HEK293T (cell line): ENCODE data around the gene FAM170B.

Experiments
- CTCF ChIA-PET: fragments of 350-600 bp; formaldehyde crosslinking; extraction: SDS; loops from one replicate; lab custom pipeline; 2021; ENCODE audit warnings: antibody characterized with exemption, inconsistent platforms; lab: Yijun Ruan, JAX
- POLR2A ChIA-PET: fragments of 350-600 bp; formaldehyde crosslinking; extraction: SDS; loops from one replicate; lab custom pipeline; 2020; ENCODE audit warnings: antibody characterized with exemption, inconsistent platforms; lab: Yijun Ruan, JAX
- DNase-seq: peaks from one replicate; pipeline ENCODE4 v3.0.0; 2012; ENCODE audit warnings: mixed read lengths; ENCODE audit errors: extremely low spot score
- ARNT ChIP-seq: fragments of 450-650 bp; IDR thresholded peaks from 2 replicates; pipeline ENCODE4 v1.6.1; 2017; ENCODE audit warnings: mild to moderate bottlenecking
- BHLHE40 ChIP-seq: fragments of 450-650 bp; IDR thresholded peaks from 2 replicates; pipeline ENCODE4 v1.6.1; 2016; ENCODE audit warnings: mild to moderate bottlenecking, moderate library complexity, borderline replicate concordance
- CTBP1 ChIP-seq: fragments of 450-650 bp; IDR thresholded peaks from 2 replicates; pipeline ENCODE4 v1.6.1; 2016; ENCODE audit warnings: borderline replicate concordance
- ELF4 ChIP-seq: fragments of 450-650 bp; IDR thresholded peaks from 2 replicates; pipeline ENCODE4 v1.6.1; 2017; ENCODE audit warnings: antibody characterized with exemption
- FOXA1 ChIP-seq: fragments of 450-650 bp; IDR thresholded peaks from 2 replicates; pipeline ENCODE4 v1.6.1; 2016; ENCODE audit warnings: mild to moderate bottlenecking
- FOXK2 ChIP-seq: fragments of 450-650 bp; IDR thresholded peaks from 2 replicates; pipeline ENCODE4 v1.6.1; 2016; ENCODE audit warnings: mild to moderate bottlenecking
- FOXM1 ChIP-seq: fragments of 450-650 bp; IDR thresholded peaks from 2 replicates; pipeline ENCODE4 v1.6.1; 2017; ENCODE audit warnings: mild to moderate bottlenecking, borderline replicate concordance
- HDGF ChIP-seq: fragments of 450-650 bp; IDR thresholded peaks from 2 replicates; pipeline ENCODE4 v1.6.1; 2017; ENCODE audit warnings: antibody characterized with exemption, borderline replicate concordance
- L3MBTL2 ChIP-seq: fragments of 450-650 bp; conservative IDR thresholded peaks from 2 replicates; pipeline ENCODE4 v1.6.1; 2016; ENCODE audit warnings: mild to moderate bottlenecking
- LEF1 ChIP-seq: fragments of 450-650 bp; IDR thresholded peaks from 2 replicates; pipeline ENCODE4 v1.6.1; 2017; ENCODE audit warnings: mild to moderate bottlenecking, borderline replicate concordance
- NFRKB ChIP-seq: fragments of 450-650 bp; IDR thresholded peaks from 2 replicates; pipeline ENCODE4 v1.6.1; 2016; ENCODE audit warnings: mild to moderate bottlenecking, moderate library complexity
- SP1 ChIP-seq: fragments of 450-650 bp; IDR thresholded peaks from 2 replicates; pipeline ENCODE4 v1.6.1; 2017
- SUZ12 ChIP-seq: fragments of 450-650 bp; IDR thresholded peaks from 2 replicates; pipeline ENCODE4 v1.6.1; 2016; ENCODE audit warnings: mild to moderate bottlenecking
- TARDBP ChIP-seq: fragments of 450-650 bp; IDR thresholded peaks from 2 replicates; pipeline ENCODE4 v1.6.1; 2016
- ZNF384 ChIP-seq: fragments of 450-650 bp; IDR thresholded peaks from 2 replicates; pipeline ENCODE4 v1.6.1; 2016
- TF ChIP-seq, protein P1 (sequence below): fragments of 450-650 bp; IDR thresholded peaks from 2 replicates; pipeline ENCODE4 v1.6.1; 2016

The FAM170B gene

DNA sequence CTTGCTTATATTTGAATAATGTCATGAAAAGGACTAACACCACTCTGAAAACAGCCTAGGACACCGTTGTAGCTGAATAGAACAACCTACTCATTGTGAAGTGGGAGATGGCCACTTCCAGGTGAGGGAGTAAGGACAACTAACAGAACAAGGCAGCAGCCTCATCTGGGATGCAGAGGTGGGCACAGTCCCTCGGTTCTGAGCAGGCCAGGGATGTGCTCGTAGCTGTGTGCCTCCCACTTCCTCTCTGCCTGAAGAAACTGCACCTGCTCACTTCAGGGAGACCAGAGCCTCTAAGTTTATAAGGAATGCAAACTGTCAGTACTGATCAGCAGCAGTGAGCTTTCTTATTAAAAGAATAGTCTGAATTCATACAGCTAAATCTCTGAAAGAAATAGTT, 21.0 kb downstream of the FAM170B start:
- POLR2A ChIA-PET: no interaction called here
- CTCF ChIA-PET: no interaction called here
- TF ChIP-seq CTBP1 (no peak), LEF1 (no peak), ZNF384 (no peak), ARNT (no peak)
- DNase-seq: no peak

DNA sequence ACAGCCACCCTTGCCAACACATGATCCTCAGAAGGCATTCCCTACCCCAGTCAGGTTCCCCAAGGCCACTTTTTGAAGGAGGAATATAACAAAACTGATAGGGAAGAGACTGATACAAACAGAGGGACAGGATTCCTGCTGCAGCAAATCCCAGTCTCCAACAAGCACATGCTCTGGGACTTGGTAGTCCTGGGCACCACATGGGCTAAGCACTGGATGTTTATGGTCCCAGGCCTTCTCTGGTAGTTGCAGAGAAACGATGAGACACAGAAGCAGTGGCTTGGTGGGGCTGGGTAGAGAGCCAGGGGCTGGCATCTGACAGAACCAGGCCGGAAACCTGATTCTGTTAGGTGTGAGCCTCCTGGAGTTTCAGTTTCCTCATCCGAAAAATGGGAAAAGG, 21.7 kb downstream of the FAM170B start:
- TF ChIP-seq FOXA1 (no peak), HDGF (no peak), CTBP1 (no peak), SUZ12 (no peak), FOXK2 (no peak), ZNF384 (no peak), ARNT (no peak), L3MBTL2 (no peak), SP1 (no peak), BHLHE40 (no peak), NFRKB (no peak), FOXM1 (no peak), ELF4 (no peak)
- CTCF ChIA-PET: no interaction called here
- POLR2A ChIA-PET: no interaction called here
- DNase-seq: no peak

DNA sequence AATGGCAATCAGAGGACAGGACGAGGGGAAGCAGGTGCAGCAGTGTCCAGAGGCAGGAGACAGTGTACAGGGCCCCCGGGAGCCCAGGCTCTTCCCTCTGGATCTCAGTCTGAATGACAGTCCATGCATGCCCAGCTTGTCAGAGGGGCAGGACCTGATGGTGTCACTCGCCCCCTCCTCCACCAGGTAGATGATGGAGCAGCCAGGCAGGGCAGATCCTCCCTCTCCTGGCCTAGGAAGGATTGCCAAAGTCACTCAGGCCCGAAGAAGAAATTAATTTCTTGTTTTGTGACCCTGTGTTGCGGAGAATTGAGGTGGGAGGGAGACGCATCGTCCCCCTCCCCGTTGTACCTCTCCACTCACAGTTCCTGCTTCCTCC, 22.5 kb downstream of the FAM170B start:
- POLR2A ChIA-PET: no interaction called here
- DNase-seq: no peak
- CTCF ChIA-PET: no interaction called here
- no peak for TF ChIP-seq ARNT
- no peak for TF ChIP-seq BHLHE40
- no peak for TF ChIP-seq LEF1
- TF ChIP-seq NFRKB: no peak
- TF ChIP-seq, protein P1, sequence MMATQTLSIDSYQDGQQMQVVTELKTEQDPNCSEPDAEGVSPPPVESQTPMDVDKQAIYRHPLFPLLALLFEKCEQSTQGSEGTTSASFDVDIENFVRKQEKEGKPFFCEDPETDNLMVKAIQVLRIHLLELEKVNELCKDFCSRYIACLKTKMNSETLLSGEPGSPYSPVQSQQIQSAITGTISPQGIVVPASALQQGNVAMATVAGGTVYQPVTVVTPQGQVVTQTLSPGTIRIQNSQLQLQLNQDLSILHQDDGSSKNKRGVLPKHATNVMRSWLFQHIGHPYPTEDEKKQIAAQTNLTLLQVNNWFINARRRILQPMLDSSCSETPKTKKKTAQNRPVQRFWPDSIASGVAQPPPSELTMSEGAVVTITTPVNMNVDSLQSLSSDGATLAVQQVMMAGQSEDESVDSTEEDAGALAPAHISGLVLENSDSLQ: no peak
- no peak for TF ChIP-seq HDGF
- TF ChIP-seq FOXK2: no peak
- no peak for TF ChIP-seq SUZ12
- no peak for TF ChIP-seq TARDBP
- no peak for TF ChIP-seq ELF4
- no peak for TF ChIP-seq FOXA1
- TF ChIP-seq CTBP1: no peak

DNA sequence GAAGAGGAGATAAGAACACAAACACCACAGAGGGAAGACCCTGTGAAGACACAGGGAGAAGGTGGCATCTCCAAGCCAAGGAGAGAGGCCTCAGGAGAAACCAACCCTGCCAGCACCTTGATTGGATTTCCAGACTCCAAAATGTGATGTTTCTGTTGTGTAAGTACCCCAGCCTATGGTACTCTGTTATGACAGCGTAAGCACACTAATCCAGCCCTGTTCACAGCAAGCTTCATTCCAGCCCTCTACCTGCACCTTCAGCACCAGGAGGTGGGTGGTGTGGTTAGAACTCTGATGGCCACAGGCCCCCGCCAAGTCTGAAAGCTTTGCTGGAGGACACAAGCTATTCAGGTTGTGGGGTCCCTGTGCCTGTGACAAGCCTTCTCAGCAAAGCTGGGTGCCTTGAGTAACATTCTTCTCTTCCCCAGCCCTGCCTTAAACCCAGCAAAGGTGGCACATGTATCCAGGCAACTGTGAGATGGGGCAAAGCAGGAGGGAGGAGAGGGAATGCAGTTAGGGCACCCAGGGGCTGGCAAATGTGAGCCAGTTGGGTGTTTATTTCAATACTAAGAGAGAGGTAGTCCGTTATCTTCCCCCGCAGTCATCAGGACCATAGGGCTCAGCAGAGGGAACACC, 23.0 kb downstream of the FAM170B start:
- no peak for DNase-seq
- TF ChIP-seq, protein P1: no peak
- TF ChIP-seq TARDBP (no peak), FOXA1 (no peak), L3MBTL2 (no peak), ARNT (no peak), FOXM1 (no peak), SP1 (no peak), CTBP1 (no peak), HDGF (no peak), FOXK2 (no peak)
- ChIA-PET CTCF (no interaction called here), POLR2A (no interaction called here)

DNA sequence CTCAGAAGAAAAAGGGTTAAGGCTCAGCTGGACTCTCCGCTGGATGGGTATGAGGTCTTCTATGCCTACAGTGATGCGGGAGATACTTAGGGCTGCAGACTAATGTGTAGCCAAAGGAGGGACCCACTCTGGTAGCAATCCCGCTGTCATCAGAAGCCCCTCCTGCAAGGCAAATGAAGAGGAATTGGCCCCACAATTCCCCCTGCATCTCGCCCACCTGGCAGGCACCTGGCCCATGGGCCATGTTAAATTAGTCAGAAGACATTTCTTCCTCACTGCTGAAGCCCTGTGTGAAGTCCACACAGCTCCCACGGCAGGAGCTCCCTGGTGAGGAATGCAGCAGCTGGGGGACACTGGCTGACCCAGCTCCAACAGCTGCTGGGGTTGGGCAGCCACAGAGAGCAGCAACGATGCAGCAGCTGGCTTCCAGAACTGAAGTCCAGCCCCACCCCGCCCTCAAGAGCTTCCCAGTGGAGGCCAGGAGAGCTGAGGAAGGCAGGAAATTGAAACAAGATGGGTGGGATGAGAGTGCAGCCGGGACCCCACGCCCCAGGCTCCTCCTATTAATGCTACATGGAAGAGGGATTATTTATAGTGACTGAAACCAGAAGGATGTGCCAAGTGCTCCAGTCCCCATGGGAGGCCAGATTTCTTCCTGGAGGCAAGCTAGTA, 24.0 kb downstream of the FAM170B start:
- no peak for DNase-seq
- ChIA-PET POLR2A (no interaction called here), CTCF (no interaction called here)
- no peak for TF ChIP-seq HDGF

DNA sequence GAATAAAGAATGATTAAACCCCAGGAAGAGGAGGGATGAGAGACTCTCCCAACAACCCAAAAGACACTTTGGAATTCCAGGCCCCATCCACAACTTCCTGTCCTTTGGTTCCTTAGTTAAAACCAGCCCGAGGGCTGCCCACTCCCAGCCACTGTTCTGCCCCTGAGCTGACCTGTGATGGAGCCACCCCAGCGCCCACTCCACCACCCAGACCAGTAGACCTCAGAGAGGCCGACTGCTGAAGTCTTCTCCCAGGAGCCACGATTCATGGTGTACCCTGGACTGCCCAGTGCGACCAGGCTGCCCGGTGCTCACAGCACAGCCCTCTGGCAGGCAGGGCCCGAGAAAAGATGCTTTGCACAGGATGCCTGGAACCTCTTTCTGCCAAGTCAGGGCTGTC, 25.2 kb downstream of the FAM170B start:
- POLR2A ChIA-PET: no interaction called here
- no peak for DNase-seq
- TF ChIP-seq LEF1: no peak
- no peak for TF ChIP-seq CTBP1
- no peak for TF ChIP-seq BHLHE40
- CTCF ChIA-PET: no interaction called here

DNA sequence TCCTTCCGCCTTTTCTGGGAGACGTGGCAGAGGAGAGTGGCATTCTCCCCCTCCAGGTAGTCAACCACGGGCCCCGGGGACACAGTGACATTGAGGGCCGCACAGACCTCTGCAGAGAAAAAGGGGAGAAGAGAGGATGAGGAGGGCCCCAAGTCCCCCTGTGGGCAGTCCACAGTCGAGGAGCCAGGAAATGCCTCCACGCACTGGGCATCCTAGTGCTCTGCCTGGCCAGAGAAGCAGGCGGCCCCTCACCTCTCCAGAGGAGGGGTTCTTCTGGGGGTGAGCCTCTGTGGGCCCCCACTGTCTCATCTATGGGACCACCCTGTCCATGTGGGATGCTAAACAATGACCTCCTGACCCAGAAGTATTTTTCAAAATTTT, 25.9 kb downstream of the FAM170B start:
- ChIA-PET POLR2A (no interaction called here), CTCF (no interaction called here)
- no peak for TF ChIP-seq FOXA1
- DNase-seq: no peak
